ENCODE results near the gene BRMS1.
A peak's percentile ranks its signal among the peaks of the same experiment; 100 is the strongest.

BRMS1 gene

DNA sequence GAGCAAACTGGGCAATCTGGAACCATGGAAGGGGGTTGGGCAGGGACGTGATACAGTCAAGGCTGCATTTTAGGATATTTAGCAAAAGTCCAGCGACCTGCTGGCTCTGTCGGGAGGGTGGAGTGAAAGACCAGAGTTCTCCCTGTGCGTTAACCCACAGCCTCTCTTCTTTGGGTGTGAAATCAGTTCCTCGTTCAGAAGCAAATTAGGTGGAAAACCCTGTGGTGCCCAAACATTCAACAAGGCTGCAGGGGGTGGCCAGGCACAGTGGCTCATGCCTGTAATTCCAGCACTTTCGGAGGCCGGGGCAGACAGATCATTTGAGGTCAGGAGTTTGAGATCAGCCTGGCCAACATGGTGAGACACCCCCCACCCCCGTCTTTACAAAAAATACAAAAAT, 47.3 kb downstream of the BRMS1 start:
- no peak for DNase-seq

- no peak for DNase-seq
Measured at GRCh38 chr11:66294626-66295620, 50.0 kb downstream of the BRMS1 start.

DNA sequence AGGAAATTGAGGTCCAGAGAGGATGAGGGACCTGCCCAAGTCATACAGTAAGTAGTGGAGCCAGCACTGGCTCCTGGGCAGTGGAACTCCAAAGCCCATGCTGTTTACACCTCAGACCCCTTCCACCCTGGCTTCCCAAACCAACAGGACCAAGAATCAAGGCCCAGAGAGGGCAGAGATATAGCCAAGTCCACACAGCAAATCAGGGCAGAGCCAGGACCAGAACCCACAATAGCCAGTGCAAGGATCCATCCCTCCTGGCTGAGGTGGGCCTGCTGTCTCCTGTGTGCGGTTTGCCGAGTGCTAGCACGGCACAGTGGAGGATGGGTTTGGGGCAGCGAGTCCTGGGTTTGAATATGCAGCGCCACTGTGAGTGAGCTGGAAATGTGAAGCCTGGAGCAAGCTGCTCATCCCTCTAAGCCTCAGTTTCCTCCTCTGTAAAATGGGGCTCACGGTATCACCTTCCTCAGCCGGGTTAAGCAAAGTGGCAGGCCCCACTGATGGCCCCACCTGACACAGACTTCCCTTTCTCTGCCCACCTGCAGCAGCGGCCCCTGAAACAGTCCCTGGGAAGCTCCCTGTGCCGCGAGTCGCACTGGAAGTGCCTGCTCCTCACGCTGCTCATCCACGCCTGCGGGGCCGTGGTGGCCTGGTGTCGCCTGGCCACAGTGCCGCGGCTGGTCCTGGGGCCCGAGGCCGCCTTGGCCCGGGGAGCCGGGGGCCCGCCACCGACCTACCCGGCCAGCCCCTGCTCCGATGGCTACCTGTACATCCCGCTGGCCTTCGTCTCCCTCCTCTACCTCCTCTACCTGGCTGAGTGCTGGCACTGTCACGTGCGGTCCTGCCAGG, 50.9 kb downstream of the BRMS1 start:
- DNase-seq, result no peak

DNA sequence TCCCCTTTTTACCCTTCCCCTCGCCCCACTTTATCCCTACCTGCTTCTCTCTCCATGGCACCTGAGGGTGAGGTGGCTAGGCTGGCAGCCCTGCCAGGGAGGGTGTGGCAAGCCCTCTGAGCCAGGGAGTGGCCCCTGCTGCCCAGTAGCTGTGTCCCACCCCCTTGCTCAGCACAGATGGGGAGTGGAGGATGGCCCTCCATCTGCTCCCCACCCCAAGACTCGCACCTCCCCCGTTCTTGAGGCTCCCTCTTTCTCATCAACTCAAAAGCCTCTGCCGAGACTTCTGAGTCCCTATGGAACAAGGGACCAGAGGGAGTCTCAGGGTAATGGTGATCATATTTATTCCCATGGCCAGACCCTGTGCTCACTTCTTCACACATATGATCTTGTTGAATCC, 51.6 kb downstream of the BRMS1 start:
- DNase-seq, result no peak

- DNase-seq, result no peak
Measured at GRCh38 chr11:66292543-66293332, 52.2 kb downstream of the BRMS1 start.

DNA sequence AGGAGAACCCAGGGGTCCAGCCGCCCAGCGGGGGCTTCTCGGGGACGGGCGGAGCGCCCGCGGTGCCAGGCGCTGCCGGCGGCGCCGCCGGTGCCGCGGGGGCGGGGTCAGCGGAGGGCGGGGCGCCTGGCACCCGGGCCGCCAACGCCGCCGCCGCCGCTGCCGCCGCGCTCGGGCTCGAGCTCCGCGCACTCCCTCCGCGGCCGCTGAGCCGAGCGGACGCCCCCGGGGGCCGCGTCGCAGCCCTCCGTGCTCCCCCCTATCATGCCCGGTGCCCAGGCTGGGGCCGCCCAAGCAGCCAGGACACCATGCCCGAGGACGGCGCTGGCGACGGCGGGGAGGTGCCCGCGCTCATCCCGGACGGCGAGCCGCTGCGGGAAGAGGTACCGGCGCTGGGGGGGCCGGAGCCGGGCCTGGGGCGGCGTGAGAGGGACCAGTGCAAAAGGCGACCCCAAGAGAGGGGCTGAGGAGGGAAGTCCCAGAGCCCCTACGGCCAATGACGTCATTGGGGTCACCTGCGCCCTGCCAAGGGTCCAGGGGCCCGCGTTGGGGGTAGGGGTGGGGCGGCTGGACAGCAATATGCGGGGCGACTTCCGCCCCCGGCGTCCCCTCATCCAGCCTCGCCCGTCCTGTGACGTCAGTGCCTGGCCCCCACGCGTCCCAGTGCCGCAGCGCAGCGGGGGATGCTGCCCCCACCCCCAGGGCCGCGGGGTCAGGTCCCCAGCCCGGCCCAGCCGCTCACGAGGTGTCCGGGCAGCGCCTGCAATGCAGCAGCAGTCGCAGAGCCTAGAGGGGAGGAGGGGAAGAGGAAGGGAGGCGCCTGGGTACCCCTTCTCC, 53.0 kb downstream of the BRMS1 start, which contains the start of gene TMEM151A:
Gene TMEM151A (plus strand): TSS at position 189 of the 837 bp plus-strand sequence. CDS start 120 bp downstream, at position 309.
- no peak for DNase-seq

GRCh38 chr11:66291303-66291705, 53.6 kb downstream of the BRMS1 start:
- no peak for DNase-seq

DNA sequence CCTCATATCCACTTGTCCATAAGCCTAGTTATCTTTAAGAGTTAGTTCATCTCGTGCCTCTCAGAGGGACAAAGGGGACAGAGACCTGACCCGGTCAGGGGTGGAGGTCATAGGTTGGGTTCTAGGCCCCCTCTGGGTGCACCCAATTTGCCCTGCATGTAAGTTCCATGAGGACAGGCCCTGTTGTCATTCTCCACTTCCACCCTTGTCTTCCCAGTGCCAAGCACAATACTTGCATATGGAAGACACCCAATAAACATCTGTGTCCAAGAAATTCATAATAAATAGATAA, 54.6 kb downstream of the BRMS1 start:
- no peak for DNase-seq

DNA sequence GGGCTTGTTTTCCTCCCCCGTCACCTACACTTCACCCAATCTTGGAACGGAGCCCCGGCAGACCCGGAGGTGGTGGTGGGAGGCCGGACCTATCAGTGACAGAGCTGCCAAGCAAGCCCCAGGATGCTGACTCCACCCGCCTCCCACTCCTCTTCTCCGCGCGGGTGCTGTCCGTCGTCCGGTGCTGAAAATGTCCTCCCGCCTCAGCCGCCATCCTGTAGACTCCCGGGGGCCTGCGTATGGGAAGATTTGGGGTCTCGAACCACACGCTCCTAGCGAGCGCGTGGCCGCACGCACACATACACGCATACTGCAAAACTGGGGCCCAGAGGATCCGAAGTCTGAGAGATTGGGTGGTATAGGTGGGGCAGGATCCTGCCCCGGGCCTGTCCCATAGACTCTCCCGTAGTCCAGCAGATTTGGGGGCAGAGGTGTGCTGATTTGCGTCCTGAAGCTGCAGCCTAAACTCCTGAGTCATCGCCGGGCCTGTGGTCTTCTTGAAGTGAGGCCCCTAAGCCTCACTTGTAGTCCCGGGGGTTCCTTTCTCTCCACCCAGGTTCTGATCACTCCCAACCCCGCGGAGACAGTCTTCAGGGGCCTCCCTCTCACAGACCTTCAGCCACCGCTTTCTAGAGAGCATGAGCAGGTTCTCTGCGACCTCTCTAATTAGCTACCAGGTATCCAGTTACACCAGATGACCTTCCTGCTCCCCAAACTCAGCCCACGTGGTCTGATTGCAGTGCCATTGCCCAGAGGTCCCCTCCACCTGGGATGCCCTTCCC, 55.2 kb downstream of the BRMS1 start:
- peak; percentile 45 for DNase-seq

- DNase-seq, result peak; percentile 99
Measured at GRCh38 chr11:66288671-66289547, 56.0 kb downstream of the BRMS1 start, which contains the start of gene YIF1A. TSS of gene YIF1A (minus strand) at chr11:66289143. CDS start at chr11:66288985, 158 bp downstream.

DNA sequence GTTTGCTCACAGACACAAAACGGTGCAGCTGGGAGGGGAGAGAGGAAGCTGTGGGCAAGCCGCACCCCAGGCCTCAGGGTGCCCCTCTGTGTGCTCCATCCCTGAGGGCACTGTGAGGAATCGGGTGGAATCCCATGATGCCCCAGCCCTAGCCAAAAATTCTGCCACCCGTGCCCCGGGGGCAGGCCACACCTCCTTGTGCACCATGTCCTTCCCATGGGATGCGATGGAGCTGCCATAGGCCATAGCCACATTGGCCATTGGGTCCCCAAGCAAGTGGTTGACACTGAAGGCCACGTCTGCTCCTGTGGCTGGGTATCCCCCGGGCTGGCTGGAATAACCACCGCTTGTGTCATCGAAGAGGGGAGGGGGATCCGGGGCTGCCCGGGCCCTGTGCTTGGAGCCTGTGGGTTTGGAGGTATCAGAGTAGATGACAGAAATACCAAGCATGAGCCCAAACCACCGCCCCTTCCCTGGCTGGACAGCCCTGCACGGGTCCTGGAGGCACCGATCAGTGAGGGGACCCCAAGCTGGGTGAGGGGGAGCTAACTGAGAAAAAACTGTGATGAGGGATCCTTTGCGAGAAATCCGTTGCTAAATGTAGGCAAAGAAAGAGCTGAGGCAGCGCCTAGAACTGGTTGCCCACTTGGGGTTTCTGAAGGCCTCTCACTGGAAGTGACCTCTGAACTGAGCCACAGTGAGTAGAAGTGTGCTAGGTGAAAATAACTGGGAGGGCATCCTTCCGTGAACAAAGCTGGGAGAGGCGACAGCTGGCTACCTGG, 56.8 kb downstream of the BRMS1 start:
- peak; percentile 17 for DNase-seq
